K562 (cell line): ENCODE results near the gene SCN5A. TPM values are rescaled to one million over a fixed set of nuclear protein-coding genes. Genes with fewer than 3 reads are reported as not detected.
A peak's percentile ranks its signal among the peaks of the same experiment; 100 is the strongest.

ENCODE experiments used
- ATAC-seq: fragments of 200-7000 bp; cut with Tn5 transposase; 3 replicates; pipeline ENCODE4 v1.9.1; 2020; ENCODE audit warnings: moderate library complexity
- BruUV-seq: library from RNA; stranded (reverse); fragments of 400-500 nt; replicated peaks from 2 replicates; lab custom pipeline; 2021; lab: Mats Ljungman, UMichigan
- CTCF ChIA-PET: fragments of 300-600 bp; formaldehyde crosslinking; extraction: SDS; loops from one replicate; lab custom pipeline; 2021; ENCODE audit warnings: low intra/inter-chr PET ratio; lab: Yijun Ruan, JAX
- POLR2A ChIA-PET: fragments of 300-600, 350-650 bp; sonication (Branson Sonifier 250); formaldehyde crosslinking; extraction: SDS; loops from one replicate; lab custom pipeline; 2021; ENCODE audit warnings: antibody characterized with exemption, inconsistent platforms; lab: Yijun Ruan, JAX
- DNase-seq, 4 experiments: peaks; one replicate each; pipeline versions ENCODE4 v3.0.0 to v3.0.0-alpha.2; 2011 to 2018; ENCODE audit warnings: low spot score in 3 of 4, mixed read lengths in 3 of 4; ENCODE audit errors: extremely low read depth in 1 of 4
- FAIRE-seq: peaks from 2 replicates; lab custom pipeline; 2011; peaks lifted over from hg19 to GRCh38; lab: Jason Lieb, UNC
- H2AFZ ChIP-seq: 2 replicates; pipeline ENCODE4 v1.6.0; 2011; ENCODE audit warnings: low read depth, low read length, control low read depth, inconsistent platforms
- H3K27ac ChIP-seq: fragments of 200-600 bp; 3 replicates; pipeline ENCODE4 v1.8.0; 2011; ENCODE audit warnings: low read depth, mild to moderate bottlenecking, control low read depth, inconsistent platforms, low read length, moderate library complexity, mixed read lengths; ENCODE audit errors: extremely low read depth
- H3K27me3 ChIP-seq, 2 experiments: fragments of 300-600 bp in 1 of 2; 2 replicates in 1 of 2; 3 replicates in 1 of 2; pipeline versions ENCODE4 v1.6.0 to v1.8.0; 2011; ENCODE audit warnings: inconsistent platforms in 2 of 2, low read length in 2 of 2, mild to moderate bottlenecking in 1 of 2, mixed read lengths in 1 of 2, moderate library complexity in 1 of 2; ENCODE audit not compliant: control insufficient read depth in 2 of 2, insufficient read depth in 2 of 2
- H3K36me3 ChIP-seq: fragments of 300-600 bp; 3 replicates; pipeline ENCODE4 v1.8.0; 2011; ENCODE audit warnings: mild to moderate bottlenecking, low read length, inconsistent platforms; ENCODE audit not compliant: control insufficient read depth, insufficient read depth
- H3K4me1 ChIP-seq, 2 experiments: fragments of 200-600 bp in 1 of 2; replicated peaks in 1 of 2; 2 replicates in 1 of 2; 3 replicates in 1 of 2; pipeline versions ENCODE4 v1.5.1 to v1.8.0; 2011; ENCODE audit warnings: inconsistent platforms in 2 of 2, low read length in 2 of 2, mild to moderate bottlenecking in 1 of 2, mixed read lengths in 1 of 2, moderate library complexity in 1 of 2; ENCODE audit not compliant: control insufficient read depth in 2 of 2, insufficient read depth in 2 of 2
- H3K4me2 ChIP-seq: 2 replicates; pipeline ENCODE4 v1.6.1; 2011; ENCODE audit warnings: low read length, control low read depth, inconsistent platforms, mixed read lengths; ENCODE audit not compliant: insufficient read depth
- H3K4me3 ChIP-seq: fragments of 200-600 bp; sonication (generic), shearing (Covaris generic); 2 replicates; pipeline ENCODE4 v1.5.1; 2016; ENCODE audit warnings: control low read depth, inconsistent platforms
- H3K79me2 ChIP-seq: fragments of 200-600 bp; 3 replicates; pipeline ENCODE4 v1.8.0; 2011; ENCODE audit warnings: low read length, inconsistent platforms; ENCODE audit not compliant: control insufficient read depth, insufficient read depth
- H3K9ac ChIP-seq, 2 experiments: 2 replicates each; pipeline versions ENCODE4 v1.6.0 to v1.6.1; 2011; ENCODE audit warnings: low read depth in 2 of 2, low read length in 2 of 2, control low read depth in 1 of 2, inconsistent platforms in 1 of 2, mild to moderate bottlenecking in 1 of 2, mixed read lengths in 1 of 2; ENCODE audit not compliant: insufficient read depth in 1 of 2
- H3K9me1 ChIP-seq: one replicate; pipeline ENCODE4 v1.6.0; 2011; ENCODE audit warnings: inconsistent platforms, mild to moderate bottlenecking, low read length, moderate library complexity; ENCODE audit not compliant: control insufficient read depth, insufficient read depth
- H3K9me3 ChIP-seq: replicated peaks from 2 replicates; pipeline ENCODE4 v1.5.1; 2011; ENCODE audit warnings: low read depth, low read length, inconsistent platforms; ENCODE audit not compliant: control insufficient read depth, insufficient read depth
- H4K20me1 ChIP-seq: replicated peaks from 2 replicates; pipeline ENCODE4 v1.6.1; 2011; ENCODE audit warnings: low read length, inconsistent platforms, mixed read lengths; ENCODE audit not compliant: control insufficient read depth, insufficient read depth
- FOS ChIP-seq: IDR thresholded peaks from 3 replicates; pipeline ENCODE4 v1.6.1; 2011; ENCODE audit not compliant: insufficient read length; ENCODE audit errors: extremely low read depth
- FOXO4 ChIP-seq: fragments of 450-650 bp; formaldehyde crosslinking; IDR thresholded peaks from 2 replicates; pipeline ENCODE4 v1.4.0; 2020; ENCODE audit warnings: mild to moderate bottlenecking, moderate library complexity
- KLF16 ChIP-seq: IDR thresholded peaks from 2 replicates; pipeline ENCODE4 v1.6.1; 2016; ENCODE audit warnings: antibody characterized with exemption
- MXD1 ChIP-seq: fragments of 250-450 bp; sonication (Bioruptor Pico); IDR thresholded peaks from 2 replicates; pipeline ENCODE4 v1.8.0; 2021; ENCODE audit warnings: borderline replicate concordance, mild to moderate bottlenecking, moderate library complexity; ENCODE audit not compliant: poor library complexity, severe bottlenecking
- NELFE ChIP-seq: IDR thresholded peaks from 2 replicates; pipeline ENCODE4 v1.6.1; 2011; ENCODE audit warnings: mild to moderate bottlenecking; ENCODE audit not compliant: insufficient read depth, insufficient read length
- NFIC ChIP-seq: fragments of 450-650 bp; IDR thresholded peaks from 2 replicates; pipeline ENCODE4 v1.6.1; 2017; ENCODE audit warnings: mild to moderate bottlenecking, inconsistent platforms
- NR0B1 ChIP-seq: fragments of 450-650 bp; IDR thresholded peaks from one replicate; pipeline ENCODE4 v1.6.1; 2018; ENCODE audit warnings: mild to moderate bottlenecking, moderate library complexity; ENCODE audit not compliant: partially characterized antibody
- POLR2H ChIP-seq: IDR thresholded peaks from 2 replicates; pipeline ENCODE4 v1.6.1; 2016; ENCODE audit warnings: missing genetic modification characterization, low read depth, mild to moderate bottlenecking, control low read depth, missing compliant biosample characterization, moderate library complexity
- RCOR1 ChIP-seq, 2 experiments: IDR thresholded peaks; 2 replicates each; pipeline ENCODE4 v1.6.1; 2012; ENCODE audit warnings: low read depth in 2 of 2, low read length in 2 of 2, borderline replicate concordance in 1 of 2, improper control_type of control experiment in 1 of 2
- RFX7 ChIP-seq: fragments of 250-450 bp; sonication (Bioruptor Pico); IDR thresholded peaks from 2 replicates; pipeline ENCODE4 v1.5.1; 2021; ENCODE audit warnings: mild to moderate bottlenecking
- STAT5B ChIP-seq: fragments of 250-450 bp; sonication (Bioruptor Pico); IDR thresholded peaks from 2 replicates; pipeline ENCODE4 v1.8.0; 2021; ENCODE audit warnings: mild to moderate bottlenecking, inconsistent platforms
- ZBTB9 ChIP-seq: fragments of 450-650 bp; formaldehyde crosslinking; IDR thresholded peaks from 2 replicates; pipeline ENCODE4 v1.4.0; 2020; ENCODE audit warnings: mild to moderate bottlenecking, moderate library complexity
- ZFP1 ChIP-seq: fragments of 450-650 bp; formaldehyde crosslinking; IDR thresholded peaks from 2 replicates; pipeline ENCODE4 v1.4.0; 2020; ENCODE audit warnings: mild to moderate bottlenecking, mixed read lengths
- ZNF445 ChIP-seq: fragments of 250-450 bp; sonication (Bioruptor Pico); IDR thresholded peaks from 2 replicates; pipeline ENCODE4 v1.4.0; 2020; ENCODE audit warnings: low read depth, mild to moderate bottlenecking, moderate library complexity
- ZNF586 ChIP-seq: fragments of 450-650 bp; formaldehyde crosslinking; conservative IDR thresholded peaks from 2 replicates; pipeline ENCODE4 v1.4.0; 2020; ENCODE audit warnings: mild to moderate bottlenecking, moderate library complexity
- ZNF695 ChIP-seq: fragments of 450-650 bp; formaldehyde crosslinking; IDR thresholded peaks from 2 replicates; pipeline ENCODE4 v1.4.0; 2020; ENCODE audit warnings: mild to moderate bottlenecking, moderate library complexity
- ZSCAN32 ChIP-seq: fragments of 450-650 bp; formaldehyde crosslinking; IDR thresholded peaks from 2 replicates; pipeline ENCODE4 v1.4.0; 2020; ENCODE audit warnings: mild to moderate bottlenecking, moderate library complexity
- WGBS: fragments of 100-300 bp; shearing (Covaris generic); methylation state at CpG from one replicate; pipeline ENCODE4 v1.1.6; 2016; ENCODE audit warnings: low coverage, mixed read lengths; ENCODE audit not compliant: insufficient coverage; ENCODE audit errors: missing lambda C conversion rate; 5-methylcytosine and 5-hydroxymethylcytosine counted together
- in situ Hi-C: fragments of 300-500 bp; cut with MboI; formaldehyde crosslinking; loops from 4 replicates; pipeline ENCODE4 v1.15.0; 2018; ENCODE audit warnings: inconsistent platforms, mixed read lengths
- intact Hi-C: fragments of 100-400 bp; cut with micrococcal nuclease; formaldehyde crosslinking; loops from 2 replicates; pipeline ENCODE4 v1.14.2; 2022
- polyA plus RNA-seq, 8 experiments: library from polyadenylated mRNA; depleted of rRNA in 4 of 8; stranded (reverse) in 5 of 8; unstranded in 3 of 8; fragments of >200 nt; fragmentation: Nextera tagmentation in 2 of 8; fragmentation: Illumina TruSeq in 1 of 8; extraction: Ambion mirVana in 2 of 8; extraction: Trizol in 1 of 8; gene quantifications; 2 replicates each; pipeline versions ENCODE4 v1.2.1 to v1.2.3, GENCODE V29; 2011 to 2014; ENCODE audit warnings: inconsistent platforms in 1 of 8, missing spikeins in 1 of 8
- total RNA-seq, 7 experiments: library from RNA; depleted of rRNA in 6 of 7; stranded (reverse); fragments of >200 nt in 6 of 7; fragmentation: Illumina TruSeq in 2 of 7; extraction: Trizol in 2 of 7; gene quantifications; 2 replicates each; pipeline versions ENCODE4 v1.2.1 to v1.2.3, GENCODE V29; 2011 to 2021; ENCODE audit warnings: low replicate concordance in 1 of 7

SCN5A gene
- total and polyA plus RNA-seq, 9 of the 15 experiments (the other 6 are each of a cell fraction or from before 2014, with no cell fraction given), result 0.07 to 1.4 (median 0.21) TPM; not detected in 2

- Histone ChIP-seq H3K9ac (0 out of 4 replicates have a peak overlapping the region, but pooled peaks of 1 of the 2 experiments have one; percentile 5), H3K4me1 (peaks cover under 1 to 8% of the 10 kb centered on the region in 2 experiments; a peak in 2 of 5 replicates), H2AFZ (no peak overlapping the region), H3K27me3 (peaks cover 14 to 34% of the 10 kb centered on the region in 2 experiments; a peak in 4 of 5 replicates), H3K9me3 (no peaks in the 10 kb centered on the region), H3K79me2 (no peaks in the 10 kb centered on the region), H3K27ac (no peak overlapping the region), H3K36me3 (no peaks in the 10 kb centered on the region), H3K4me3 (no peak overlapping the region), H3K9me1 (no peaks in the 10 kb centered on the region), H3K4me2 (no peak overlapping the region), H4K20me1 (peaks cover 5% of the 10 kb centered on the region; the same call in 1 of the 2 replicates)
- FAIRE-seq (no peak), ATAC-seq (no peak; the same call in 1 of the 3 replicates), DNase-seq (no peak)
- ChIA-PET POLR2A (interaction anchor here (0.8 to 1.3 kb wide), 5 partner anchors 15 to 26 kb away, joined by 3 to 4 read pairs (median 3); no protein-coding TSS in a partner anchor), CTCF (no interaction called here)
- intact Hi-C loops (no loop called here), in situ Hi-C loops (no loop called here)
- TF ChIP-seq ZBTB9 (CRISPR knock-in tag), result no peak
- TF ChIP-seq ZSCAN32, result no peak
- no peak for TF ChIP-seq ZNF445
- TF ChIP-seq ZFP1 (CRISPR knock-in tag), result no peak
- TF ChIP-seq ZNF586 (CRISPR knock-in tag), result no peak
- TF ChIP-seq MXD1 (CRISPR knock-in tag), result no peak
- TF ChIP-seq STAT5B (CRISPR knock-in tag), result no peak
- TF ChIP-seq NELFE, result no peak
- TF ChIP-seq KLF16, result no peak
- TF ChIP-seq NR0B1, result no peak
- TF ChIP-seq FOXO4 (CRISPR knock-in tag), result no peak
- TF ChIP-seq ZNF695, result no peak
- no peak for TF ChIP-seq RCOR1 (IDR thresholded peaks at IDR 0.05; ENCODE audit: borderline replicate concordance in 1 of 2, low read depth in 2 of 2, low read length in 2 of 2)
- no peak for TF ChIP-seq RFX7 (CRISPR knock-in tag)
- TF ChIP-seq POLR2H (tag), result no peak
- TF ChIP-seq NFIC, result no peak
- no peak for TF ChIP-seq FOS
- WGBS, result 5% methylated on average over 8 of the region's 8 CpGs
- no TSS peak for BruUV-seq
Measured at GRCh38 chr3:38538773-38539353, 110.6 kb downstream of the SCN5A start.
